Ecto neural progenitor cell (in vitro differentiated cells): ENCODE data around the gene BDKRB1.

Experiments
- DNase-seq: peaks from one replicate; pipeline ENCODE4 v3.0.0-alpha.2; 2018; ENCODE audit warnings: low spot score

The BDKRB1 gene

DNA sequence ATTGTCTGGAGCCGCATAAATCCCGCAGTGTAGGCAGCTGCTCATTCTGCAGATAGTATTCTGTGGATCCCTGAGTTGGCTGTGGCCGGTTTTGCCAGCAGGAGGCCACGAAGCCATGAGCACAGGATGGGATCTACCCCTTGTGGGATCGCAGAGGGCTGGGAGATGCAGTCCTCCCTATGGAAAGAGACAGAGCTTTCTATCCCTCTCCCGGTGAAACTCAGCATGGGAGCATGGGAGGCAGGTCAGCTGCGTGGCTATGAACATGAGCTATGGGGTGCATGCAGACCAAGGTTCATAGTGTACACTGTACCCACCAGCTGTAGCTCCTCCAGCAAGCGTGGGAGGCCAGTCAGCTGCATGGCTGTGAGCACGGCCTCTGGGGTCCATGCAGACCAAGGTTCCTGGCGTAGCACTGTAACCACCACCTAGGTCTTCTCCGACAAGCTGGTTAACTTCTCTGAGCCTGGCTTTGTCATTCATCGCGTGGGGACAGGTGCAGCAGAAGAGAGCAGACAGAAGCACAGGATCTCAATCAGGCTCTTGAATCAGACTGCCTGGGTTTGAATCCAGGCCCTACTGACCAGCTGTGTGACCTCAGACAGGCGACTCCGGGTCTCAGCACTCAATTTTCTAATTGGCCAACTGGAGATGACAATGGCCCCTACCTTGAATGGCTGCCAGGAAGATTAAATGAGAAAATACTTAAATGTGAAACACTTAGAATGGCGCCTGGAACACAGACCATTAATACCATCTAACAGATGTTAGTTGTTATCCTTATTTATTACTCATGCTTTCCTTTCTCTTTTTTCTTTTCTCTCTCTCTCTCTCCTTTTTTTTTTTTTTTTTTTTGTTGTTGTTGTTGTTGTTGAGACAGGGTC, 6.0 kb downstream of the BDKRB1 start:
- no peak for DNase-seq

DNA sequence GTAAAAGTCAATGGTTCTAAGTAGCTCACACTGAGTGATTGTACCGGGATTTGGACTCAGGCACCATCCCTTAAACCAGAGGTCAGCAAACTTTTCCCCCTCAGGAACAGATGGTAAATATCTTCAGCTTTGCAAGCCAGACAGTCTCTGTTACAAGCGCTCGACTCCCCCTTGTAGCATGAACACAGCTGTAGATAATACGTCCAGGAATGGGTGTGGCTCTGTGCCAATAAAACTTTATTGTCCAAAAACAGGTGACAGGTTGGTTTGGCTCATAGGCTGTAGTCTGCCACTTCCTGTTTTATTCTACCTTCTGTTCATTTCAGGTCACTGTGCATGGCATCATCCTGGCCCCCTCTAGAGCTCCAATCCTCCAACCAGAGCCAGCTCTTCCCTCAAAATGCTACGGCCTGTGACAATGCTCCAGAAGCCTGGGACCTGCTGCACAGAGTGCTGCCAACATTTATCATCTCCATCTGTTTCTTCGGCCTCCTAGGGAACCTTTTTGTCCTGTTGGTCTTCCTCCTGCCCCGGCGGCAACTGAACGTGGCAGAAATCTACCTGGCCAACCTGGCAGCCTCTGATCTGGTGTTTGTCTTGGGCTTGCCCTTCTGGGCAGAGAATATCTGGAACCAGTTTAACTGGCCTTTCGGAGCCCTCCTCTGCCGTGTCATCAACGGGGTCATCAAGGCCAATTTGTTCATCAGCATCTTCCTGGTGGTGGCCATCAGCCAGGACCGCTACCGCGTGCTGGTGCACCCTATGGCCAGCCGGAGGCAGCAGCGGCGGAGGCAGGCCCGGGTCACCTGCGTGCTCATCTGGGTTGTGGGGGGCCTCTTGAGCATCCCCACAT, 7.6 kb downstream of the BDKRB1 start:
- DNase-seq: peak; percentile 32

DNA sequence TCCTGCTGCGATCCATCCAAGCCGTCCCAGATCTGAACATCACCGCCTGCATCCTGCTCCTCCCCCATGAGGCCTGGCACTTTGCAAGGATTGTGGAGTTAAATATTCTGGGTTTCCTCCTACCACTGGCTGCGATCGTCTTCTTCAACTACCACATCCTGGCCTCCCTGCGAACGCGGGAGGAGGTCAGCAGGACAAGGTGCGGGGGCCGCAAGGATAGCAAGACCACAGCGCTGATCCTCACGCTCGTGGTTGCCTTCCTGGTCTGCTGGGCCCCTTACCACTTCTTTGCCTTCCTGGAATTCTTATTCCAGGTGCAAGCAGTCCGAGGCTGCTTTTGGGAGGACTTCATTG, 8.2 kb downstream of the BDKRB1 start:
- DNase-seq: no peak

DNA sequence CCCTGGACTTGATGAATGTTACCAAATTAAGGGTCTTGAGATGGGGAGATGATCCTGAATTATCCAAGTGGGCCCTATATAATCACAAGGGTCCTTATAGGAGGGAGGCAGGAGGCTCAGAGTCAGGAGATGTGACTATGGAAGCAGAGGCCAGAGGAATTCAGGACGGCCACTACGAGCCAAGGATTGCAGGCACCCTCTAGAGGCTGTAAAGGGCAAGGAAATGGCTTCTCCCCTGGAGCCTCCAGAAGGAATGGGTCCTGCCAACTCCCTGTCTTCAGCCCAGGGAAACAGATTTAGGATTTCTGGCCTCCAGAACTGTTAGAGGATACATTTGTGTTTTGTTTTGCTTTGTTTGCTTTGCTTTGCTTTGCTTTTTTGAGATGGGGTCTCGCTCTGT, 8.8 kb downstream of the BDKRB1 start:
- no peak for DNase-seq

DNA sequence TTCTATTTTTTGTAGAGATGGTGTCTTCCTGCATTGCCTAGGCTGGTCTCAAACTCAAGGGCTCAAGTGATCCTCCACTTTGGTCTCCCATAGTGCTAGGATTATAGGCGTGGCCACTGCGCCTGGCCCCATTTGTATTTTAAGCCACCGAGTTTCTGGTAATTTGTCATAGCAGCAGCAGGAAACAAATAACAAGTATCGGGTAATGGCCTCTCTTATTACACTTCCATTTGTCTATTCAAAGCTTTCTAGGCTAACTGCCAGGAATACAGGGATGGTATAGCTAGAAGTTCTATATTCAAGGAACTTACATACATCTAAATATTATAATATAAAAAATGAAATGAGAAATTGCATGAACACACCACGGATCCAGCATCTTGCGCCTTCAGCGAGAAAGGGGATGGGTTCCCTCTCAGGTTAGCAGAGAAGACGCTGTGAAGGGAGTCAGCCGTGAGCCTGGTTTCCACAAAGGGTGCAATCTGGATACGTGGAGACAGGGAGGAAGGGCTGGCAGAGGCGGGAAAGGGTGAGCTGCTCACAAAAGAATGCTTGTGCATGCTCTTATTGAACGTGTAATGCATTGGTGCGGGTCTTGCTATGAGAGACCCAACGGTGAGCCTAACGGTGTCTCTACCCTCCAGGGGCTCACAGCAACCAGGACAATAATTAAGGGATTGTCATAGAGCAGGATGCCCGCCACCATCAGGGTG, 9.5 kb downstream of the BDKRB1 start:
- no peak for DNase-seq

DNA sequence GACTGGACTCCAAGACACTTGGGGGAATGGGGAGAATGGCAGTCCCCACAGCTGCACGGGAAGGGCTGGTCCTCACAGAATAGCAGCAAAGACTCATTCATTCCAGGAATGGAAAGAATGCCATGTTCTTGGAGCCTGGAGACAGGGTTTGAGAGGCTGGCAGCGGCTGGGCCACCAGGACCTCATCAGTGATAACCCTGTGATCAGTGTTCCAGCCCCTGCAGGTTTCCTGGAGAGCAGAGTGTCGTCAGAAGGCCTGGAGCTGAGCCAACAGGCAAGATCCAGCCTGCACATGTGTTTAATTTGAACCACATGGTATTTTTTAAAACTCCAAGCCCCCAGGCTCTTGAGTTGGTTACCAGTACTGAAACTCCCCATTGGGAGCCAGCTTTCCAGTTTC, 11.3 kb downstream of the BDKRB1 start:
- DNase-seq: no peak

DNA sequence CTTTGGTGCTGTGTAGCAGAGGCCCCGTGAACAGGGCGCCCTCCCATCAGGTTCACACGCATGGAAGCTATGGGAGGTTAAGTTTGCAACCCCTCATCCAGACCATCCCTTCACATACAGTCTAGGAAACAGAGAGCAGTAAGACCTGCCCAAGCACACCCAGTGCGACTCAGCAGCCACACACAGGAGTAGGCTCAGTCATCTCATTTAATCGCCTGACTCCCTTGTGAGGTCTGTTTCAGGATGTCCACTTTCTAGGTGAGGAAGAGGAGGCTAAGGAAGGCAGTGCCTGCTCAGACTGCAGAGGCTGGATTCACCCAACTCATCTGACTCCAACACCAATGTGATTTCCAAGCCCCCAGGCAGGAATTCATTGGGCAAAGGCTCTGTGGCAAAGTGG, 11.9 kb downstream of the BDKRB1 start:
- DNase-seq: no peak

DNA sequence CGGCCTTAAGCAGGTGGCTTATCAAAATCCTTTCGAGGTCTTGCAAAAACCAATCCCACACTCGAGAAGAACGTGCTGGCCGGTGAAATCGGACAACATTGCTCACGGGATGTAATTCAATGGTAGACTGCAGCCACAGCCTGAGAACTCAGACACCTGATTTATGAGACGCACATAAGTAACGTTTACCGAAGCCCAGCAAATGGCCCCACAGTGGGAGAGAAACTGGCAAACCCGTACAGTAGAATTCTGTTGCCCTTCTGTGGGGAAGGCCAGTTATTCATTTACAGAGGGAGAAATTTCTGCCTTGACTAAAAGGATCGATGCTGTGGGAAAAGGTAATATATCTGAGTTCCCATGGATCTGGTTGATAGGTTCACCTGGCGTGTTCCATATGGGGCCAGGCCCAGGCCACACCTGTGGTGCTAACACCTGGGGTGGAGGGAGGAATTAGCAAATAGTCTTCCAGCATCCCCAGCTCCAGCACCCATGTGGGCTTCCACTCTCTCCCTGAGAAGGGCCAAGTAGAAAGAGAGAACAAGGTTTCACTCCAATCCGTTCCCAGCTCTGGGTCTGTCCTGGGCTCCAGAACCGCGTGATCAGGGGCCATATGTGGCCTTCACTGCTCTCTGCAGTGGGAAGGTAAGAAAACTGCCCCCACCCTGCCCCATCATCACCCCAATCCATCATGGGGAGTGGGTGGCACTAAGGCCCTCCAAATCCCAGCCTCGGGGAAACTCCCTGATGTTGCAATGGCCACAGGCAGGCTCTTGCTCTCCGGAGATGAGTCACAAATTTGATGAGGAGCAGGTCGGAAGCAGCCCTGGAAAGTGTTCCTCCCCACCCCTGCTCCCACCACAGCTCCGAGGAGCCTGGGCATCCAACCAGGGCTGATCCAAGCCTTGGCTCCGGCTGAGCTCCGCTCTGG, 12.7 kb downstream of the BDKRB1 start:
- no peak for DNase-seq

DNA sequence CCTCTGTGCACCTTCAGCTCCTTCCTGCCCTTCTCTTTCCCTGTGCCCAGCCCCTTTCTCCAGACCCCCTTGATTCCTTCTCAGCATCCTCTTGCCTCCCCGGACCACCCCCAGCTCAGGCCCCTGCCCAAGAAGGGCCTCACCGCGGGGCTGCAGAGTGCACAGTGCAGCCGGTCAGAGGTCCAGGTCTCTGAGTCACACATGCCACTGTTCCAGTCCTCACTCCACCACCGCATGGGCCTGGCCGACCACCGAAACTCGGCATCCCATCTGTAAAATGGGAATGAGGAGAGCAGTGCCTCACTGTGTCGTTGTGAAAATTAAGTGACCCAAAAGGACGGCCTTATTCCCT, 13.3 kb downstream of the BDKRB1 start:
- no peak for DNase-seq

DNA sequence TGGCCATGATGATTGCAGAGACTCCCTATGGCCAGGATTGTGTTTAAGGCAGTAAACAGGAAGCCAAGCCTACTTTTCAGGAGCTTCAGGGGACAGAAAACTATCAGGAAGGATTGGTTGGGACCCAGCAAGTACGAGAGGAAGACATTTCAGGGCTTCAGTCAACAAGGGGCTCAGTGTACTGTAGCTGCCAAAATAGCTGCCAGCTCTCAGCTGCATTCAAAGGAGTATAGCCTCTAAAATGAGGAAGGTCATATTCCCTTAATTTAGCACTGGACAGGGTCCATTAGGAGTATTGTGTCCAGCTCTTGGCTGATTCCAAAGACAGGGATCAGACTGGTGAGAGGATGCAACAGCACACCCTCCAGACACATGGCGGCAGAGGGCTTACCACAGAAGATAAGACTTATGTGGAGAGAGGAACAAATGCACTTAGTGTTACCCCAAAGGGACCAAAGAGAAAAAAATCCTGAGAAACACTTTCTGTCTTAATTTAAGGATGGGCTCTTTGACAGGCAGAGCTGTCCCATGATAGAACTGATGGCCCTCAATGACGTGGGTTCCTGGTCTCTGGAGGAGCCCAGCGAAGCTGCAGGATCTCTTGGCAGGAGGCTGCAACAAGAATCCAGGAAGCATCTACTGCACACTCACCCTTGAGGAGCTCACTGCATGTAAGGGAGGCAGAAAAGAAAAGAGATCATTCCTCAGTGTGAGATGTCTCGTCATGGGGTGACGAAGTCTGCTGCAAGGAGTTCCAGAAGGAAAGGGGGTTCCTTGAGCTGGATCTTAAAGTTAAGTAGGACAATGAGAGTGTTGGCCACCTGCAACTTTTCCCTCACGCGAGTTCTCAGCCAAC, 14.8 kb downstream of the BDKRB1 start:
- no peak for DNase-seq

DNA sequence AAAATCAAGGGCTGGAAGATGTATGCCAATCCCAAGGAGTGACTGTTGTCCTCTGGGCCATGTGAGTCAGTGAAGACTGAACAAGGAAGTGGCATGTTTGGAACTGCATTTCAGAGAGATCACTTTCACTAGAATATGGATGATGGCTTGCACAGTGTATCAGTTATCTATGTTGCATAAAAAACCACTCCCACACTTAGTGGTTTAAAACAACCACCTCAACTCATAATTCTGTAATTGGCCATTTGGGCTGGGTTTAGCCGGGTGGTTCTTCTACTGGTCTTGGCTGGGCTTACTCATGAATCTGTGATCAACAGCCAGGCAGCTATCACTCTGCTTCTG, 15.4 kb downstream of the BDKRB1 start:
- no peak for DNase-seq

DNA sequence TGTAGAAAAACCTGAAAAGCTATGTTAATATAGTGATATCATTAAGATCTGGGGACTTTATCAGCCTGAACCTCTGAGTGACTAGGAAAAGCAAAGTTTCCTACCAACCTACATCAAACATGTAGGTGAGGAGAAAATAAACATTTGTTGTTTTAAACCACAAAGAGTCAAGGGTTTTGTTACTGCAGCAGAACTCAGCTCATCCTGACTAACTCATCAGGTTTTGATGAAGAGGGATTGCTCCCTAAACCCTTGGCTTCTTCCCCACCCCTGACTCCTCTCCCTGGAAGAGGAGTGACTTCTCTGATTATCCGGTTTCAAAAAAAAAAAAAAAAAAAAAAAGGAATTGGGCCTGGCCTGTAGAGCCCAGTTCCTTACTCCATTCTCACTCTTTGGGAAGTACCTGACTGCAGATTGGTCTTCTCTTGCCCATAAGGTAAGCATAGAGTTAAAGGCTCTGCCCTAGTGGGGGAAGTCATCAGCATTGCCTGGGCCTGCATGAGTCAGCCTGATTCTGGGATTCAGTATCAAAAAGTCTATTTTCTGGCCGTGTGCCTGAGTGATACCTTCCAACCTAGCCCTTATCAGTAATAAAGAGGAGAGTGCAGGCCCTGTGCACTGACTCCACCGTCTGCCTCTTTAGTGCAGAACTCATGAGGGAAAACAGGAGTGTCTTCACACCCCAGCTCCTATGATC, 16.9 kb downstream of the BDKRB1 start:
- DNase-seq: no peak

DNA sequence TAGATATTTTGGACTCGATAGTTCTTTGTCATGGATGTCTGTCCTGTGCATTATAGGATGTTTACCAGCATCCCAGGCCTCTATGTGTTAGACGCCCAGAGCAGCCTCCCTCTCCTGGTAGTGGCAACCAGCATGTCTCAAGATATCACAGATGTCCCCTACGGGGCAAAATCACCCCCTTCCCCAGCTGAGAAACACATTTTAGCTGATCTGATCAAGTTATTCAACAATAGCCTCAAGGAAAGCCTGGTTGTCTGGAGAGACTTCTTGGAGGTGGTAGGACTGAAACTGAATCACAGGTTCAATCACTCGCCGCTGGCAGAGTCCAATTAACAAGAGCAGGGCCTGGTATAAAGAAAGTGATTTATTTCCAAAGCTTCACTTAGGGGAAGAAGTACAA, 17.6 kb downstream of the BDKRB1 start:
- DNase-seq: no peak

DNA sequence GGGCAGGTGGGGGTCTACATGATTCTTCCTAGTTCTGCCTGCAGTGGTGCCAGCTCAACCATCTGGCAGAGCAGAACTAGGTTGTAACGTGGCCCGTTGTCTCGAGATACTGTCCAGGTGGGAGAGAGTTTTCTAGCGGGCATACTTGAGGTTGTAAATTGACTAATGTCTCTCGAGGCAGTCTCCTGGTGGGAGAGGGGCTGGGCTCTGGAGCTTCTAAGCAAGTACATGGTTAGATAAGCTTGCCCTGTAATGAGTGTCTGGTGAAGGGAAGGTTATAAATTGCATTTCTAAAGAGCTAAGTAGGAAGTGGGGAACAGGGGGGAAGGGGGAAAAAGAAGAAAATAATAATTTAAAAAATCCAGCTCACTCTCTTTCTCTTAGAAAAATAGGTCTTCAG, 18.1 kb downstream of the BDKRB1 start:
- no peak for DNase-seq

DNA sequence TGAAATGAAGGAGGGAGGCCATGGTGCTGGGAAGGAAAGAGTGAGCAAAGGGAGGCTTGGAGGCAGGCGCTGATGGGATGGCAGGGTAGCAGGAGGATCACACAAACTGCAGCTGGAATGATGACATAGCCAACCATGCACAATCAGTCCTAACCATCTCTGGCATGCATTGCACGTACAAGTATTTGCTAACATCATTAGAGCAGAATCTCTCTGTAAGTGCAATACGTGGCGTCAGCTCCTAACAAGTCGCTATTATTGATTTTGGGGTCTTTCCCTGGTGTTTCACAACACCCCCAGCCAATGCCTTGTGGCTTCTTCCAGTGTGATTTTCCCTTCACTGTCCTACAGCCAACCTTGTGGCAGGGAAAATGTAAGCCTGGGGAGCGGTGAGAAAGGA, 18.5 kb downstream of the BDKRB1 start:
- no peak for DNase-seq

DNA sequence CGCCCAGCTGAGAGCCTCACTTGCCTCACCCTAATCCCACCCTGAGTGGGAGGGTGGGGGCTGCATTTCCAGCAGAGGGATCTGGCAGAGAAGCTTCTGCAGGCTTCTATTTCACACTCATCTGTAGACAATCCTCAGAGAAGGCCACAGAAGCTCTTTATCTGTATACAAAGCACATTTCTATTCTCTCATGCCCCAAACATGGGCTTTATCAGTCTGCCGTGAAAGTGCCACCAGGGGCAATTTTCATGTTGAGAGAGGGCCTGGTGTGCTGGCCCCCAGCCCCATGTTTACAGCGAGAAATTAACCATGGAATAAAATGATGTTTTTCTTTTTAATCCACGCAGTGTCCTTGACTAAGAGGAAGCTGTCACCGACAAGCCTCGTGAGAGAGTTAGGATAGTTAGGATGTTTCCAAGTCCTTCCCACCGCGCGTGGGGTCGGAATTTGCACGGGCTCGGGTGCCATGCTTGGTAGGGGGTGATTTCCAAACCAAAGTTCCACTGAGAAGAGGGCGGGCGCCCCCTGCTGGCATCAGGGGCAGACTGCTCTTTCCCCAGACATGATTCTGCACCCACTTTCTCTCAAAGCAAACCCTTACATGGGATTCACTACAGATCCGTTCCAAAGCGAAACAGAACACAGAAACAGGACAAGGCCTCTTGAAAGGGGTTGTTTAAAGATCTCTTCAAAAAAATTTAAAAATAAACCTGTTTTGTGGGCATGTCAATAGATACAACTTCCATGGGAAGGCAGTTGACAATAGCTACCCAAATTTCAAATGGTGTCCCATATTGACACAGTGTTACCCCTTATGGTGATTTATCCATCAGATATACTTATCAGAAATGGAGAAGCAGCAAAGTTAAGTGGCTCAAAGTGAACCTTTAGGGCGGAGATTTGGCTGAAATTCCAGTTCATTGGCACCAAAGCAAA, 19.4 kb downstream of the BDKRB1 start:
- DNase-seq: peak; percentile 83

DNA sequence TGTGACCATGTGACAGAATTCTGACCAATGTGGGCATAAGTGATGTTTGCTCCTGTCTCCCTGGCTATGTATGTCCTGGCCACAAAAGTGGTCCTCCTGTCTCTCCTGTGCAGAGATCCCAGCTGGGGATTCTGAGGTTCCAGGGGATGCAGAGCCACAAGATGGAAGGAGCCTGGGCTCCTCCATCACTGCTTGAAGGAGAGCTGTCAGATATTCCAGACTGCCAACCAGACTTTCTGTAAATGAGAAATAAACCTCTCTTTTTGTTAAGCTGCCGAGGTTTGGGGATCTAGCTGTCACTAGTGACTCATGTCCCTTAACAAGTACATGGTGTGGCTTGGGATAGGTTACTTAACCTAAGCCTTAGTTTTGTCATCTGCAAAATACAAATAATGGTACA, 21.9 kb downstream of the BDKRB1 start:
- DNase-seq: no peak

DNA sequence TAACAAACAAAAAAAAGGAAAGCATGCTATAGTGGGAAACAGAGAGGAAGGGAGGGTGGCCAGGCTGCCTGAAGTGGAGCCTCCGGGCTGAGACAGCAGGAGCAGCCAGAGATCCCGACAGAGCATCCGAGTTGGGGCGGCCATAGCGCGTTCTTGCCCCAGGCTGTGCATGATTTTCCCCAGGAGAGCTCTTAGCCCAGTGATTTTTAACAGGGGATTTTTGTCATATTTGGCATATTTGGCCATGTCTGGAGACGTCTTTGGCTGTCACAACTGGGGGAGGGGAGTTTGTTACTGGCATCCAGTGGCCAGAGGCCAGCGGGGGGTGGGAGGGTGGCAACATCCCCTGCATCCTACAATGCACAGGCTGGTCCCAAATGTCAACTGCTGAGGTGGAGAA, 23.6 kb downstream of the BDKRB1 start:
- DNase-seq: no peak

DNA sequence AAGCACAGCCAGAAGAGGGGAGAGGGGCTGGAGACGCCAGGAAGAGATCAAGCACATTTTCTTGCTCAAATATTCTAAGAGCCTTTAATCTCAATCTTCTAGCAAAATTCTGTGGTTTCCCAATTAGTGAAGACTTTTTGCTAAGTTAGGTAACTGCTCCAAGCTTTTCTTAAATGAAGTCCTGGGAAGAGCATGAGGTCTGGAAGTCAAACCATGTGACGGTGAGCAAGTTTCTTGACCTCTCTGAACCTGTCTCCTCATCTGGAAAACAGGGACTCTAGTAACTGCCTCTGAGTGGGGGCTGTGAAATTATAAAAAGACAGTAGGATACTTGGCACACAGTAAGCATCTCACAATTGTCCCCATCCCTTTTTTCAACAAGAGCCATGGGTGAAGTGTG, 24.1 kb downstream of the BDKRB1 start:
- no peak for DNase-seq
